Fibroblast of mammary gland (primary cell): ENCODE results near the gene ADGRL2.

Experiments
- DNase-seq: peaks from one replicate; pipeline ENCODE4 v3.0.0-alpha.2; 2010; ENCODE audit warnings: low read depth
- H3K4me3 ChIP-seq: 2 replicates; pipeline ENCODE4 v1.5.1; 2011; ENCODE audit warnings: low read depth, mild to moderate bottlenecking, low read length, moderate library complexity; ENCODE audit not compliant: control insufficient read depth
- TF ChIP-seq, protein P1 (sequence below): conservative IDR thresholded peaks from 2 replicates; pipeline ENCODE4 v1.5.1; 2011; ENCODE audit warnings: low read depth, low read length, inconsistent platforms; ENCODE audit not compliant: control insufficient read depth, insufficient read depth

The ADGRL2 gene

GRCh38 chr1:81833722-81834121 lies 33.0 kb downstream of the ADGRL2 start:
- no peak for DNase-seq
- no peak overlapping the region for H3K4me3 ChIP-seq
- TF ChIP-seq, protein P1, sequence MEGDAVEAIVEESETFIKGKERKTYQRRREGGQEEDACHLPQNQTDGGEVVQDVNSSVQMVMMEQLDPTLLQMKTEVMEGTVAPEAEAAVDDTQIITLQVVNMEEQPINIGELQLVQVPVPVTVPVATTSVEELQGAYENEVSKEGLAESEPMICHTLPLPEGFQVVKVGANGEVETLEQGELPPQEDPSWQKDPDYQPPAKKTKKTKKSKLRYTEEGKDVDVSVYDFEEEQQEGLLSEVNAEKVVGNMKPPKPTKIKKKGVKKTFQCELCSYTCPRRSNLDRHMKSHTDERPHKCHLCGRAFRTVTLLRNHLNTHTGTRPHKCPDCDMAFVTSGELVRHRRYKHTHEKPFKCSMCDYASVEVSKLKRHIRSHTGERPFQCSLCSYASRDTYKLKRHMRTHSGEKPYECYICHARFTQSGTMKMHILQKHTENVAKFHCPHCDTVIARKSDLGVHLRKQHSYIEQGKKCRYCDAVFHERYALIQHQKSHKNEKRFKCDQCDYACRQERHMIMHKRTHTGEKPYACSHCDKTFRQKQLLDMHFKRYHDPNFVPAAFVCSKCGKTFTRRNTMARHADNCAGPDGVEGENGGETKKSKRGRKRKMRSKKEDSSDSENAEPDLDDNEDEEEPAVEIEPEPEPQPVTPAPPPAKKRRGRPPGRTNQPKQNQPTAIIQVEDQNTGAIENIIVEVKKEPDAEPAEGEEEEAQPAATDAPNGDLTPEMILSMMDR: no peak

DNA sequence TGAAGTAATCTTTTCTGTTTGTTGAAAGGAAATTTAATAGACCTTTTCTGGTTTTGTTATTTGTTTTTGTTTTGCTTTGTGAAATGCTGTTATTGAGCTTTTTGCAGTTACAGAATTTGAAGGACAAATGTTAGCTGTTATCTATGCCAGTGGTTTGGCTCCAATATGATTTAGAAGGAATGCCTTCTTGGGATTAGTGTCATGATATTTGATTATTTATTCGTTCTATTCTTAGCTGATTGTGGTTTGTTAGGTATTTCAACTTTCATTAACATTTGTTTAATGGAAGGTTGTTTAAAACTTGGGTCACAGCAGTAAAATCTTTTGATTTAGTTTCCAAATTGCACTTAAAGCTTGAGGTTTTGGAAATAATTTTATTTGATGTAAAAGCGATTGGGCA lies 33.5 kb downstream of the ADGRL2 start:
- TF ChIP-seq, protein P1: no peak
- no peak overlapping the region for H3K4me3 ChIP-seq
- DNase-seq: no peak

DNA sequence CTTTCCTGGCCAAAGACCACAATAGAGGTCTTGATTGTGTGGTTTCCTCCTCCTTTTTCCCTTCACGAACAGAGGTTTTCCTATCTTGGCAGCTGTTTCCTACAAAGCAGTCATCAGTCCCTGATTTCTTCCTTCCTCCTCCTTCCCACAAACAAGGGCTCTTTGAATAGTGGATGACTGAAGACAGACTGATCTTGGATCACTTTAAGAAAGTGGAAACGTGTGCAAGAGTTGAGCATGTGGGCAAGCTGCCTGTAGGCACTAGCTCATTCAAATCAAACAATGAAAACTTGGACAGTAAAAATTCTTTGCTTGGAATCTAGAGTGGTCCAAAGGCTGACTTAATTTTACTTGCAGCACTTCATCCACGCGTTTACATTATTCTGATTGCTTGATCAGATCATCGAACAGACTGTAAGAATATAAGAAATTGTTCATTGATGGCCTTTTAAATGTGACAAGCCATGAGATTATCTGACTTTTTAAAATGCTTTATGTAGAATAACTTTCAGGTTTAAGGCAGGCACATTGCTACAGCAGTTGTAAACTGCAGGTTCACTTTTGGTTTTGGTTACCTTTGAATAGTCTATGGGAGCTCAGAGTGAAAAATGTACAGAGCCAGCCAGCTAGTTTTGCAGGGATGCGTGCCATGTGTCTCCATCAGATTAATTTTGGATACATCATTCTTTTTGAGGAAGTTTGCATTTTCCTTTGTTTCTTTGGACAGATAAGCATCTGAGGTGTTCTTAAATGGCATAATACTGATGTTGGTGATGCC lies 34.4 kb downstream of the ADGRL2 start:
- no peak overlapping the region for H3K4me3 ChIP-seq
- DNase-seq: peak; percentile 59
- TF ChIP-seq, protein P1: no peak

GRCh38 chr1:81836007-81836626 lies 35.4 kb downstream of the ADGRL2 start:
- H3K4me3 ChIP-seq: no peak overlapping the region
- TF ChIP-seq, protein P1: no peak
- DNase-seq: peak; percentile 61

DNA sequence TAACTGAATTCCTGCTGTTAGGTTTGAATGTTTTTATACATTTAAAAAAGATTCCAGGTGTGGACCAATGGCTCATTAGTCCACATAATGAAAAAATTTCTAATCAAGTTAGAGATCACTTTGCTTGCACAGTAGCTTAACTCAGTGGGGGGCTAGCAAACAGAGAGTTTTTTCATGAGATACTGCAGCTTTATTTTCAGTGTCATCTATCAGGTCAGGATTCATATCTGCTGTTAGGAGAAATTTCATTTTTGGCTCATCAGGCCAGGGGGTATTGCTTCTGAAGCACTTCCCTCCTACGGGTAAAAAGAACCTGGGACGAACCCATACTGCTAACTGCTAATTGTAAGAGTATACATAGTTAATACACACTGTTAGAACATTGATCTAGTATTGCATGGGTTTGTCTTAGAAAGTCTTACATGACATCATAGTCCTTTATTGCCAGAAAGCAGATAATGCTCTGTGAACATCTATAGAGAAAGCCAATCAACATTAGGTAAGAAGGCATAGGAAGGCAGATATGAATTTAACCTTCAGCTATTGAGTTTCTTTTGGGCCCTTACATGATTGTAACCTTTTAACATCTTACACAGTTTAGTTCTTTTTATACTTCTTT lies 38.0 kb downstream of the ADGRL2 start:
- no peak overlapping the region for H3K4me3 ChIP-seq
- TF ChIP-seq, protein P1: no peak
- DNase-seq: no peak

DNA sequence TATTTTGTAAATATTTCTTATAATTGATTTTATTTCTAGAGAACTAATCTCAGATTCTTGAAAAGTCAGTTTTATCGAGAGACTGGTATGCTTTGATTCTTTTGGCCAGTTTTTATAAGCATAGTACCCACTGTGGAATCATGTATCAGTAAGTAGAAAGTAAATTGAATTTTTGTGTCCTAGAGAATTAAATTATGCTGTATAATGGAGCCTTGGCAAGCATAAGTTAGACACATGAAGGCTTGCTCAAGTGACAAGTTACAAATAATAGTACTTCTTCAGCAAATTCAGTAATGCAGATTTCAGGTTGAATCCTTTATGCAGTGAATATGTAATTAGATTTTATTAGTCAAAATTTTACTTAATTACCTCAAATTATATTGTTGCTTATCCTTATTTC lies 40.1 kb downstream of the ADGRL2 start:
- TF ChIP-seq, protein P1: no peak
- no peak for DNase-seq
- H3K4me3 ChIP-seq: no peak overlapping the region
